ENCODE measurements around the gene KCNIP3.

The KCNIP3 gene

DNA sequence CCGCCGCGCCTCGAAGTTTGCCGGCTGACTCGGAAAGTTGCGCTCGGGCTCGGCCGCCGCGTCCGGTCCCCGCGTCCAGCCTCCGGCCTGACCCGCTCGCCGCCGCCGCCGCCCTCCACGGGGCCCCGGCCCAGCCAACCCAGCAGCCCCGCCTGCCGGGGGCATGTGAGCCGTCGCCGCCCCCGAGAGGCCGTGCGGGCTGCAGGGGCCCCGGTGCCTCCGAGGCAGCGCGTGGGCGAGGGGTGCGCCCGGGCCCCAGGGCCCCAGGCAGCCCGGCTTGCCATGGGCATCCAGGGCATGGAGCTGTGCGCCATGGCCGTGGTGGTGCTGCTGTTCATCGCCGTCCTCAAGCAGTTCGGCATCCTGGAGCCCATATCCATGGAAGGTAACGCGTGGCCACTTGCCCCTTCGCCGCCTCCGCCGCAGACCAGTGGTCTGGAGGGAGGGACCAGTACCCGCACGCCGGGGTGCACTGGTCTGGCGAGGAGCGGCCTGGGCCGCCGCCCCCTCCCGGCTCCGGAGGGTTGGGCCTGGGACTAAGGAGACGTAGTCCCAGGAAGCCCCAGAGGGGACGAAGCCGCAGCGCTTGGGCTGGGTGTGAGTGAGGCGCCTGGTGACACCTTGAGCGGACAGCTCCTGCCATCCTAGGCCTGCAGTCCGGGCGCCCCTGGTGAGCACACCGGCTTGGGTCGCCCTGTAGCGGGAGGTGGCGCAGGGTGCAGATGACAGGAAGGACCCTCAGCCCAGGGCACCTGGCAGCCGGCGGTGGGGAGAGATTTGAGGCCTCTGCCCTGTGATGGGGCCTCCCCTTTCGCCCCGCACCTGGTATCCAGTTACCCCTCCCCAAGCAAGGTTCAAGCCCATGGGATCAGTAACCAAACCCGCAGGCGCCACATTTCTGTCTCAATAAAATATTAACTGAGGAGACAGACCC lies 49.9 kb downstream of the KCNIP3 start:
- no peaks in the 10 kb centered on the region for H3K36me3 ChIP-seq (ENCODE audit: insufficient read depth, low read length)
- no peak overlapping the region for H3K27ac ChIP-seq
- H3K9me3 ChIP-seq (ENCODE audit: low read depth, low read length) = no peaks in the 10 kb centered on the region
- H3K4me3 ChIP-seq = no peak overlapping the region
- DNase-seq (ENCODE audit: low read depth, low spot score) = no peak
- TF ChIP-seq POLR2AphosphoS5 (IDR thresholded peaks at IDR 0.05; ENCODE audit: borderline replicate concordance, low read depth, low read length) = no peak
- TF ChIP-seq EZH2 (IDR thresholded peaks at IDR 0.05) = no peak
- no peak for TF ChIP-seq FOXP2 (optimal IDR thresholded peaks at IDR 0.05; ENCODE audit: control extremely low read depth, extremely low read length, insufficient read depth)
- no peak overlapping the region for H3K9ac ChIP-seq (ENCODE audit: insufficient read length)

DNA sequence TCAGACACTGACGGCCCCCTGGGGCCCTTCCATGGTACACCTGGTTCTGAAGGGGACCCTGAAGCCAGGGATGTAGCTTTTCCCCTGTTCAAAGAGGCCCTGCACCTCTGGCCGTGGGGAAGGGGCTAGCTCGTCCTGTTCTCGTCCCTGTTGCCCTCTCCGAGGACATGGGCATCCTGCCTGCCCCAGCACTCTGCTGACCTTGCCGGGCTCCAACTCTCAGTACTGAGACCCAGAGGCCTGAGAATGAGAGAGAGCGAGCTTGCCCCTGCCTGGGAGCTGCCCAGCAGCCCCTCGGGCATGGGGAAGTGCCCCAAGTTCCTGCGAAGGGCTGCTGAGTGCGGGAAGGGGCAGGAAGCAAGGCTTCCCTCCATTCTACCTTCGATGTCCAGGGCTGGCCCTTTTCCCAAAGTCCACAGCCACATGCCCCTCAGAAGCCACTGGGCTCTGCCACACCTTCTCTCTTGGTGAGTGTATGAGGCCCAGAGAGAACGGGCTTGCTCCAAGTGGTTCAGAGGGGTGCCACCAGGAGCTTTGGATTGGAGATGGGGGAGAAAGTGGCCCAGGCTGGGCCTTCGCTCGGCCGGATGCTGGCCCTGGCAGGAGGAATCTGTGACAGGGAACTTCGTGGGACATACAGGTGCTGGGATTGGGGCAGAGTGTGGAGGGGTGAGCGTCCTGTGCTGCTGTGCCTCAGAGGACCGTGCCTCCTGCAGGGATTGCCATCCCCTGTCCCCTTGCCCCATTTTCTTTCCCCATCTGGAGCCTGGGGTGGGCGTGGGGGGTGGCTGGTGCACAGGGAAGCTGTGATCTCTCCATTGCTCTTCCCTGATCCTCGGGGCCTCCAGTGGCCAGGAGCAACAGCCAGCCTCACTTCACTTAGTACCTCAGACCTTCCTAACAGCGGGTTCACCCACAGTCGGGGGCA lies 50.8 kb downstream of the KCNIP3 start:
- no peak overlapping the region for H3K9ac ChIP-seq (ENCODE audit: insufficient read length)
- H3K36me3 ChIP-seq (ENCODE audit: insufficient read depth, low read length) = no peaks in the 10 kb centered on the region

DNA sequence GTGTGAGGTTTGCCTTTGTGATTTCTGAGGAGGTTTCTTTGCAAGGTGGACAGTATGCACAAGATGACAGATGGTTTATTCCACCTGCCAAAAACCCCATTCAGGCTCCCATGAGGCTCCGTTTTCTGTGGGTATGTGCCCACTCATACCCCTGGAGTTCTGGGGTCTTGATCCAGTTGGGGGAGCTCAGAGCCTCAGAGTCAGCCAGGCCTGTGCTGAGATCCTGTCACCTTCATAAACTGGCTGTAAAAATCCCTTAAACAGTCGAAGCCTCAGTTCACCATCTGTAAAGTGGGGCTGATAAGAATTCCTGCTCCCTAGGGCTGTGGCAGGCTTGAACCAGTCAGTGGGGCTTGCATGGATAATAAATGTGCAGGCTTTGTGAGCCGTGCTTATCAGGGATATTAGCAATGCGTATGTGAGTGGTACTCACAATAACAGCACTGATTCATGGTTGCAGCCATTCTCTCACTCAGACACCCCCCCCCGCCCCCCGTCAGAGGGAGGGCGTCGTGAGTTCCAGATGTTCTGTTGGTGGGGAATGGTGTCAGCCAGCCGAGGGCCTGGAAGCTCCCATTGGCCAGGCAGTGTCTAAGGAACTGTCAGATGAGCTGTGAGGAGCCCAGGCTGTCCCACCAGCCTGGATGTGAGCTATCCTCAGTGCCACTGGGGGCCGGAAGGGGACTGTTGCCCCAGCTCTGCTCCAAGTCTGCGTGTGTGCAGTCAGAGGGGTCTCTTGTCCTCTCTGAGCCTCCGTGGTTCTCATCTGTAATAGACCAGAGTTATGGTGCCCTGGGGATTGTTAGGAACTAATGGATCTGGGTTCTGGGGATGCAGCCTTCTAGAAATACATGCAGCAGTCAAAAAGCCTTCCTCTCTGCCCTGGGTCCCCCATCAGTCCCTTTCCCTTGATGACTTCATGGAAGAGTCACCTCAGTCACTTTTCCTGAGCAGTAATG lies 51.7 kb downstream of the KCNIP3 start:
- Histone ChIP-seq H3K36me3 (ENCODE audit: insufficient read depth, low read length) (no peaks in the 10 kb centered on the region), H3K9me3 (ENCODE audit: low read depth, low read length) (no peaks in the 10 kb centered on the region), H3K9ac (ENCODE audit: insufficient read length) (no peak overlapping the region), H3K27ac (no peak overlapping the region), H3K4me3 (no peak overlapping the region)
- DNase-seq (ENCODE audit: low read depth, low spot score) = no peak
- TF ChIP-seq EZH2 (IDR thresholded peaks at IDR 0.05) (no peak), POLR2AphosphoS5 (IDR thresholded peaks at IDR 0.05; ENCODE audit: borderline replicate concordance, low read depth, low read length) (no peak), FOXP2 (optimal IDR thresholded peaks at IDR 0.05; ENCODE audit: control extremely low read depth, extremely low read length, insufficient read depth) (no peak)

More for the DNA sequence above, 50.8 kb downstream of the KCNIP3 start:
- H3K4me3 ChIP-seq = no peak overlapping the region
- no peaks in the 10 kb centered on the region for H3K9me3 ChIP-seq (ENCODE audit: low read depth, low read length)
- H3K27ac ChIP-seq = no peak overlapping the region
- TF ChIP-seq FOXP2 (optimal IDR thresholded peaks at IDR 0.05; ENCODE audit: control extremely low read depth, extremely low read length, insufficient read depth) = no peak
- TF ChIP-seq EZH2 (IDR thresholded peaks at IDR 0.05) = no peak
- no peak for TF ChIP-seq POLR2AphosphoS5 (IDR thresholded peaks at IDR 0.05; ENCODE audit: borderline replicate concordance, low read depth, low read length)
- no peak for DNase-seq (ENCODE audit: low read depth, low spot score)

DNA sequence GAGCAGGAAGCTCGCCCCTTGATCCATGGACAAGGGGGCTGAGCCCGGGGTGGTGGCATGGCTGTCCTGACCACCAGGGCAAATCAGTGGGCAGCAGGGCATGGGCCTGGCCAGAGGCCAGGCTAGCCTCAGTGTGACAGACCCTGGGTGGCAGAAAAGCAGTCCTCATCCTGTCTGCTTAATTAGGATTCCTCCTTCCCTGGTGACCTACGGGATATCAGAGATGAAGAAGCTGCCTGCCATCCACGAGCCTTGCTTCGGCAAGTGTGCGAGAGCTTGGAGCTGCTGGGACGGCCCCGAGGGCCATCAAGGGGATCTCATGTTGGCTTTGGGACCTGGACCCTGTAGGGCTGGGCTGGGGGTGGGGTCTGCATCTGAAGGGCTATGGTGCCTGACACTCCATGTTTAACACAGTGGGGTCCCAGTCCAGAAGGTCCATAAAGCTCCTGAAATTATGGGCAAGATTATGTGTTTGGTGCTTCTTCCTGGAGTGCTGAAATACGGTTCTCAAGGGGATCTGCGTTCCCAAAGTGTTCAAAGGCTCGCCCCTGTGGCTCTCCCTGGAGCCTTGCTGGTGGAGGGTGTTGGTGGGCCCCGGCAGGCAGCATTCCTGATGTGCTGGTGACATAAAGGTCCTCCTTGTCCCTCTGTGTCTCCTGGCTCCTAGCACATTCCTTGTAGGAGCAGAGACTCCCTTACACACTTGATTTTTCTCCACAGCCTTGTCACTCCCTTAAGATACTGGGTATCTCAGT lies 52.6 kb downstream of the KCNIP3 start:
- H3K36me3 ChIP-seq (ENCODE audit: insufficient read depth, low read length) = no peaks in the 10 kb centered on the region
- no peak overlapping the region for H3K27ac ChIP-seq
- no peak overlapping the region for H3K4me3 ChIP-seq
- no peaks in the 10 kb centered on the region for H3K9me3 ChIP-seq (ENCODE audit: low read depth, low read length)
- DNase-seq (ENCODE audit: low read depth, low spot score) = no peak
- H3K9ac ChIP-seq (ENCODE audit: insufficient read length) = no peak overlapping the region
- TF ChIP-seq EZH2 (IDR thresholded peaks at IDR 0.05) (no peak), POLR2AphosphoS5 (IDR thresholded peaks at IDR 0.05; ENCODE audit: borderline replicate concordance, low read depth, low read length) (no peak), FOXP2 (optimal IDR thresholded peaks at IDR 0.05; ENCODE audit: control extremely low read depth, extremely low read length, insufficient read depth) (no peak)

DNA sequence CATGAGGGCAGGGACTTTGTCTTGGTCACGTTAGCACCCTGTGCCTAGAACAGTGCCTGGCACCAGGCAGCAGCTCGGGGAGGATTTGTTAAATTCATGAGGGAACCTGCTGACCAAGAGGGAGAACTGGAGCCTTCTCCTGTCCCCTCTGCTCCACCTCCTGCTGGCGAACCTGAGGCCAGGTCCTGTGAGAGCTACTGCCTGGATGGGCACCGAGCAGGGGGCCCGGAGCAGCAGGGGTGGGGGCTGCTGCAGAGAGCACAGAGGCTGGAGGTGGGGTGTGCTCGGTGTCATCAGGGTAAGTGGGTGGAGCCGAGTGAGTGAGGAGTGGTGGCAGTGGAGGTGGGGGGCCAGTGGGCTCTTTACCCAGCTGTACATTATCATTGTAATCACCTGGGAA lies 53.2 kb downstream of the KCNIP3 start:
- H3K9ac ChIP-seq (ENCODE audit: insufficient read length) = no peak overlapping the region

DNA sequence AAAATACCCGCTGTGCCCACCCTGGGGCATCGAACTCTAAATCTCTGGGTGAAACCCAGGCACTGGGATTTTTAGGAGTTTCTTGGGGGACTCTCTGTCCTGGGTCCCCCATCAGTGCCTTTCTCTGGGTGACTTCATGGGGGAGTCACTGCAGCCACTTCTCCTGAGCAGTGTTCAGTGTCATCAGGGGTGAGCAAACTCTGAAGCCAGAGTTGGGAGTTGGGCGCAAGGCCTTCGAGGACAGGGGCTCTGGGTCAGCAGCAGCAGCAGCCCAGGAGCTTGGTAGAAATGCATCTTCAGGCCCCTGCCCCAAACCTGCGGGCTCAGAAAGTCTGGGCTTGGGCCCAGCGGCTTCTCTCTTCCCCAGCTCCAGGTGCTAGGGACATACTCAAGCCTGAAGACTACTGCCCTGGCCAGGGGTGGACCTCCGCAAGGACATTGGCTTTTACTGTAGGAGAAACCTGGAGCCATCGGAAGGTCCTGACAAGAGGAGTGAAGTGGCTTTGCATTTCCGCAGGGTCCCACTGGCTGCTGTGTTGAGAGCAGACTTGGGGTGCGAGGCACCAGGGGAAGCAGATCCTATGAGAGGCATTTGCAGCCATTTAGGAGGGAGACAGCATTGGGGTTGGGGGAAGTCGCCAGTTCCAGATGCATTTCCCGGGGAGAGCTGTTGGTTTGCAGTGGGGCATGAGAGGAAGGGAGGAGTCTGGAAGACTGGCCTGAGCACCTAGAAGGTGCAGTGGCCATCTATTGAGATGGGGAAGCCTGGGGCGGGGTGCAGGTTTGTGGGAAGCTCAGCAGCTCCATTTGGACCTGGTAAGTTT lies 53.8 kb downstream of the KCNIP3 start:
- no peak for DNase-seq (ENCODE audit: low read depth, low spot score)
- Histone ChIP-seq H3K36me3 (ENCODE audit: insufficient read depth, low read length) (no peaks in the 10 kb centered on the region), H3K9ac (ENCODE audit: insufficient read length) (no peak overlapping the region), H3K4me3 (no peak overlapping the region), H3K9me3 (ENCODE audit: low read depth, low read length) (no peaks in the 10 kb centered on the region), H3K27ac (no peak overlapping the region)
- no peak for TF ChIP-seq FOXP2 (optimal IDR thresholded peaks at IDR 0.05; ENCODE audit: control extremely low read depth, extremely low read length, insufficient read depth)

More for the DNA sequence above, 53.2 kb downstream of the KCNIP3 start:
- TF ChIP-seq FOXP2 (optimal IDR thresholded peaks at IDR 0.05; ENCODE audit: control extremely low read depth, extremely low read length, insufficient read depth) = no peak
- TF ChIP-seq EZH2 (IDR thresholded peaks at IDR 0.05) = no peak
- no peak for TF ChIP-seq POLR2AphosphoS5 (IDR thresholded peaks at IDR 0.05; ENCODE audit: borderline replicate concordance, low read depth, low read length)
- DNase-seq (ENCODE audit: low read depth, low spot score) = no peak
- Histone ChIP-seq H3K4me3 (no peak overlapping the region), H3K27ac (no peak overlapping the region), H3K9me3 (ENCODE audit: low read depth, low read length) (no peaks in the 10 kb centered on the region), H3K36me3 (ENCODE audit: insufficient read depth, low read length) (no peaks in the 10 kb centered on the region)
